Muscle of leg (tissue), 11 donors: ENCODE results near the gene THSD7A. TPM values are rescaled to one million over a fixed set of nuclear protein-coding genes. Genes with fewer than 3 reads are reported as not detected.

Experiments used
- DNase-seq: peaks from one replicate; pipeline ENCODE4 v3.0.0; 2013
- H3K27ac ChIP-seq: one replicate; pipeline ENCODE4 v1.5.1; 2013; ENCODE audit warnings: mild to moderate bottlenecking, low read length, control low read depth
- H3K27me3 ChIP-seq: one replicate; pipeline ENCODE4 v1.6.1; 2013; ENCODE audit warnings: low read length; ENCODE audit not compliant: control insufficient read depth, insufficient read depth
- H3K36me3 ChIP-seq: one replicate; pipeline ENCODE4 v1.6.1; 2013; ENCODE audit warnings: low read length; ENCODE audit not compliant: control insufficient read depth, insufficient read depth
- H3K4me1 ChIP-seq: one replicate; pipeline ENCODE4 v1.6.1; 2013; ENCODE audit warnings: low read length; ENCODE audit not compliant: control insufficient read depth, insufficient read depth
- H3K4me3 ChIP-seq: one replicate; pipeline ENCODE4 v1.5.1; 2013; ENCODE audit warnings: low read length, control low read depth
- H3K9me3 ChIP-seq: replicated peaks from 2 replicates; pipeline ENCODE4 v1.6.1; 2013; ENCODE audit warnings: low read depth, low read length; ENCODE audit not compliant: control insufficient read depth
- WGBS: methylation state at CpG from one replicate; pipeline ENCODE4 v1.1.5; 2013; ENCODE audit warnings: missing lambda C conversion rate; ENCODE audit not compliant: insufficient coverage; 5-methylcytosine and 5-hydroxymethylcytosine counted together
- polyA plus RNA-seq, 8 donors: library from polyadenylated mRNA; unstranded; fragments of 120-200 nt; gene quantifications; one replicate each; pipeline versions ENCODE4 v1.2.1 to v1.2.3, GENCODE V29; 2013; ENCODE audit warnings: inconsistent platforms in 1 of 8, low replicate concordance in 1 of 8; ENCODE audit not compliant: insufficient read length in 8 of 8, insufficient read depth in 1 of 8
- total RNA-seq: library from RNA; stranded (reverse); fragments of 120-200 nt; gene quantifications from one replicate; pipeline ENCODE4 v1.2.4, GENCODE V29; 2013

Gene THSD7A
- total and polyA plus RNA-seq, 9 donors, result 2.5 to 6.4 (median 3.6) TPM

GRCh38 chr7:11818281-11818680 is 13.7 kb downstream of the THSD7A start:
- H3K27ac ChIP-seq, result no peak overlapping the region
- peak; percentile 9 for DNase-seq
- no peak overlapping the region for H3K4me3 ChIP-seq
- H3K4me1 ChIP-seq, result no peaks in the 10 kb centered on the region
- no peaks in the 10 kb centered on the region for H3K9me3 ChIP-seq
- WGBS, result 78% methylated on average over 2 of the region's 4 CpGs
- no peaks in the 10 kb centered on the region for H3K27me3 ChIP-seq
- no peaks in the 10 kb centered on the region for H3K36me3 ChIP-seq

- Histone ChIP-seq H3K27me3 (no peaks in the 10 kb centered on the region), H3K4me1 (no peaks in the 10 kb centered on the region), H3K4me3 (no peak overlapping the region), H3K9me3 (no peaks in the 10 kb centered on the region), H3K36me3 (no peaks in the 10 kb centered on the region), H3K27ac (no peak overlapping the region)
- WGBS, result 17% methylated on average over 1 of the region's 4 CpGs
- DNase-seq, result no peak
Measured at GRCh38 chr7:11817111-11817740, 14.8 kb downstream of the THSD7A start.

GRCh38 chr7:11811709-11812108 is 20.3 kb downstream of the THSD7A start:
- no peaks in the 10 kb centered on the region for H3K27me3 ChIP-seq
- H3K4me1 ChIP-seq, result no peaks in the 10 kb centered on the region
- H3K9me3 ChIP-seq, result no peaks in the 10 kb centered on the region
- H3K36me3 ChIP-seq, result no peaks in the 10 kb centered on the region
- H3K27ac ChIP-seq, result no peak overlapping the region
- H3K4me3 ChIP-seq, result no peak overlapping the region
- no peak for DNase-seq

- DNase-seq, result no peak
- WGBS, result 86% methylated on average over 3 of the region's 4 CpGs
- Histone ChIP-seq H3K9me3 (no peaks in the 10 kb centered on the region), H3K27me3 (no peaks in the 10 kb centered on the region), H3K36me3 (no peaks in the 10 kb centered on the region), H3K4me3 (no peak overlapping the region), H3K4me1 (no peaks in the 10 kb centered on the region), H3K27ac (no peak overlapping the region)
Measured at GRCh38 chr7:11810043-11810625, 21.9 kb downstream of the THSD7A start.

- no peaks in the 10 kb centered on the region for H3K4me1 ChIP-seq
- no peak overlapping the region for H3K27ac ChIP-seq
- H3K27me3 ChIP-seq, result no peaks in the 10 kb centered on the region
- H3K36me3 ChIP-seq, result no peaks in the 10 kb centered on the region
- WGBS, result no CpG with 5 or more reads among the region's 2 CpGs
- H3K4me3 ChIP-seq, result no peak overlapping the region
- DNase-seq, result no peak
- H3K9me3 ChIP-seq, result no peaks in the 10 kb centered on the region
Measured at GRCh38 chr7:11807000-11807399, 25.0 kb downstream of the THSD7A start.

GRCh38 chr7:11804621-11805020 is 27.4 kb downstream of the THSD7A start:
- no peak overlapping the region for H3K4me3 ChIP-seq
- no CpG with 5 or more reads among the region's 4 CpGs for WGBS
- H3K27ac ChIP-seq, result no peak overlapping the region
- no peak for DNase-seq
- H3K27me3 ChIP-seq, result no peaks in the 10 kb centered on the region
- no peaks in the 10 kb centered on the region for H3K9me3 ChIP-seq
- H3K4me1 ChIP-seq, result no peaks in the 10 kb centered on the region
- H3K36me3 ChIP-seq, result no peaks in the 10 kb centered on the region

GRCh38 chr7:11795231-11795630 is 36.8 kb downstream of the THSD7A start:
- H3K36me3 ChIP-seq, result no peaks in the 10 kb centered on the region
- no peaks in the 10 kb centered on the region for H3K4me1 ChIP-seq
- no CpG with 5 or more reads among the region's 4 CpGs for WGBS
- no peak overlapping the region for H3K4me3 ChIP-seq
- H3K27me3 ChIP-seq, result no peaks in the 10 kb centered on the region
- no peaks in the 10 kb centered on the region for H3K9me3 ChIP-seq
- no peak for DNase-seq
- H3K27ac ChIP-seq, result no peak overlapping the region

GRCh38 chr7:11792166-11792565 is 39.8 kb downstream of the THSD7A start:
- Histone ChIP-seq H3K4me1 (no peaks in the 10 kb centered on the region), H3K27me3 (no peaks in the 10 kb centered on the region), H3K4me3 (no peak overlapping the region), H3K36me3 (no peaks in the 10 kb centered on the region), H3K27ac (no peak overlapping the region), H3K9me3 (no peaks in the 10 kb centered on the region)
- 51% methylated on average over 2 of the region's 4 CpGs for WGBS
- DNase-seq, result no peak

- Histone ChIP-seq H3K27ac (no peak overlapping the region), H3K27me3 (no peaks in the 10 kb centered on the region), H3K36me3 (no peaks in the 10 kb centered on the region), H3K9me3 (no peaks in the 10 kb centered on the region), H3K4me3 (no peak overlapping the region), H3K4me1 (no peaks in the 10 kb centered on the region)
- WGBS, result no CpG with 5 or more reads among the region's 3 CpGs
- no peak for DNase-seq
Measured at GRCh38 chr7:11788568-11788967, 43.4 kb downstream of the THSD7A start.

GRCh38 chr7:11787534-11787933 is 44.5 kb downstream of the THSD7A start:
- Histone ChIP-seq H3K4me3 (no peak overlapping the region), H3K36me3 (no peaks in the 10 kb centered on the region), H3K27me3 (no peaks in the 10 kb centered on the region), H3K27ac (no peak overlapping the region), H3K4me1 (no peaks in the 10 kb centered on the region), H3K9me3 (no peaks in the 10 kb centered on the region)
- no CpG with 5 or more reads among the region's 4 CpGs for WGBS
- no peak for DNase-seq

- Histone ChIP-seq H3K9me3 (no peaks in the 10 kb centered on the region), H3K27ac (no peak overlapping the region), H3K36me3 (no peaks in the 10 kb centered on the region), H3K27me3 (no peaks in the 10 kb centered on the region), H3K4me1 (no peaks in the 10 kb centered on the region), H3K4me3 (no peak overlapping the region)
- 88% methylated on average over 1 of the region's 2 CpGs for WGBS
- DNase-seq, result no peak
Measured at GRCh38 chr7:11786186-11786585, 45.8 kb downstream of the THSD7A start.
